Keratinocyte (primary cell): Measurements from ENCODE around the gene MSANTD3. TPM values are rescaled to one million over a fixed set of nuclear protein-coding genes. Genes with fewer than 3 reads are reported as not detected.

Experiments
- DNase-seq: peaks from one replicate; pipeline ENCODE4 v3.0.0-alpha.2; 2011; ENCODE audit warnings: low read depth, missing footprints, low spot score
- FAIRE-seq: peaks from 2 replicates; lab custom pipeline; 2011; peaks lifted over from hg19 to GRCh38; lab: Jason Lieb, UNC
- H2AFZ ChIP-seq: 2 replicates; pipeline ENCODE4 v1.6.0; 2012; ENCODE audit warnings: low read length, control low read depth, inconsistent platforms; ENCODE audit not compliant: control insufficient read depth
- H3K27ac ChIP-seq: 2 replicates; pipeline ENCODE4 v1.5.1; 2011; ENCODE audit warnings: low read length; ENCODE audit not compliant: control insufficient read depth, insufficient read depth
- H3K27me3 ChIP-seq: 3 replicates; pipeline ENCODE4 v1.6.0; 2011; ENCODE audit warnings: low read length; ENCODE audit not compliant: control insufficient read depth, insufficient read depth; ENCODE audit errors: extremely low read depth
- H3K36me3 ChIP-seq, 2 experiments: 2 replicates in 1 of 2; 3 replicates in 1 of 2; pipeline ENCODE4 v1.5.1; 2011; ENCODE audit warnings: low read length in 2 of 2, mild to moderate bottlenecking in 1 of 2; ENCODE audit not compliant: control insufficient read depth in 2 of 2, insufficient read depth in 2 of 2; ENCODE audit errors: extremely low read depth in 1 of 2
- H3K4me1 ChIP-seq: 3 replicates; pipeline ENCODE4 v1.5.1; 2011; ENCODE audit warnings: low read length; ENCODE audit not compliant: control insufficient read depth, insufficient read depth; ENCODE audit errors: extremely low read depth
- H3K4me2 ChIP-seq: 3 replicates; pipeline ENCODE4 v1.6.0; 2011; ENCODE audit warnings: low read depth, low read length; ENCODE audit not compliant: control insufficient read depth, insufficient read depth; ENCODE audit errors: extremely low read depth
- H3K4me3 ChIP-seq, 3 experiments: fragments of 200-600 bp in 1 of 3; sonication (generic) in 1 of 3; 2 replicates in 2 of 3; 3 replicates in 1 of 3; pipeline ENCODE4 v1.5.1; 2011 to 2016; ENCODE audit warnings: low read length in 3 of 3, mild to moderate bottlenecking in 3 of 3, control low read depth in 2 of 3, inconsistent platforms in 1 of 3, low read depth in 1 of 3, mixed read lengths in 1 of 3, mixed run types in 1 of 3, moderate library complexity in 1 of 3; ENCODE audit not compliant: control insufficient read depth in 2 of 3, insufficient read depth in 2 of 3; ENCODE audit errors: extremely low read depth in 1 of 3
- H3K79me2 ChIP-seq: 2 replicates; pipeline ENCODE4 v1.6.0; 2012; ENCODE audit warnings: low read length; ENCODE audit not compliant: control insufficient read depth, insufficient read depth
- H3K9ac ChIP-seq: 3 replicates; pipeline ENCODE4 v1.6.0; 2011; ENCODE audit warnings: low read length; ENCODE audit not compliant: control insufficient read depth, insufficient read depth; ENCODE audit errors: extremely low read depth
- H3K9me1 ChIP-seq: 3 replicates; pipeline ENCODE4 v1.6.0; 2011; ENCODE audit warnings: low read length; ENCODE audit not compliant: control insufficient read depth, insufficient read depth; ENCODE audit errors: extremely low read depth
- H3K9me3 ChIP-seq: 2 replicates; pipeline ENCODE4 v1.5.1; 2012; ENCODE audit warnings: low read depth, low read length; ENCODE audit not compliant: control insufficient read depth
- H4K20me1 ChIP-seq: 3 replicates; pipeline ENCODE4 v1.6.0; 2011; ENCODE audit warnings: low read length; ENCODE audit not compliant: control insufficient read depth, insufficient read depth; ENCODE audit errors: extremely low read depth
- CTCF ChIP-seq, 3 experiments: IDR thresholded peaks in 1 of 3; conservative IDR thresholded peaks in 1 of 3; optimal IDR thresholded peaks in 1 of 3; 2 replicates in 2 of 3; 3 replicates in 1 of 3; pipeline versions ENCODE3 to v1.5.1; 2011; ENCODE audit warnings: low read length in 3 of 3, mild to moderate bottlenecking in 3 of 3, moderate library complexity in 2 of 3, control low read depth in 1 of 3, inconsistent platforms in 1 of 3; ENCODE audit not compliant: insufficient read depth in 2 of 3; ENCODE audit errors: extremely low read depth in 1 of 3
- EZH2 ChIP-seq: IDR thresholded peaks from one replicate; pipeline ENCODE4 v1.6.1; 2012; ENCODE audit warnings: inconsistent platforms, mild to moderate bottlenecking, low read length, moderate library complexity
- dilution Hi-C: fragments of 300-500 bp; cut with MboI; formaldehyde crosslinking; loops from one replicate; pipeline ENCODE4 v1.7.0; 2020; ENCODE audit warnings: low sequenced_read_pairs; ENCODE audit not compliant: extremely low pct_ligation_motif_present
- polyA plus RNA-seq, 5 experiments: library from polyadenylated mRNA; depleted of rRNA in 3 of 5; stranded (reverse) in 3 of 5; stranded (forward) in 1 of 5; unstranded in 1 of 5; fragments of >200 nt; gene quantifications; 1 replicate in 1 of 5; 2 replicates in 3 of 5; 3 replicates in 1 of 5; pipeline versions ENCODE4 v1.2.1 to v1.2.3, GENCODE V29; 2011 to 2012; ENCODE audit warnings: missing spikeins in 2 of 5, low read depth in 1 of 5, low replicate concordance in 1 of 5

Gene MSANTD3
- polyA plus RNA-seq, 1 donor (not counting 4 experiments of a cell fraction or from before 2014, with no cell fraction given), result 50.7 TPM

- TF ChIP-seq EZH2 (no peak), CTCF (optimal IDR thresholded peaks at IDR 0.05 in 1 of 3, IDR thresholded peaks at IDR 0.05 in 1 of 3, conservative IDR thresholded peaks at IDR 0.05 in 1 of 3; ENCODE audit: extremely low read depth in 1 of 3, insufficient read depth in 2 of 3, low read length in 3 of 3) (no peak)
- Histone ChIP-seq H3K4me3 (no peak overlapping the region), H3K9me3 (no peaks in the 10 kb centered on the region), H3K4me2 (no peak overlapping the region), H3K79me2 (peaks cover 61% of the 10 kb centered on the region), H4K20me1 (no peaks in the 10 kb centered on the region), H3K4me1 (no peaks in the 10 kb centered on the region), H3K27me3 (no peaks in the 10 kb centered on the region), H3K9me1 (no peaks in the 10 kb centered on the region), H2AFZ (no peak overlapping the region), H3K36me3 (peaks cover 14 to 23% of the 10 kb centered on the region in 2 experiments), H3K27ac (no peak overlapping the region), H3K9ac (no peak overlapping the region)
- no peak for DNase-seq
- FAIRE-seq, result no peak
- dilution Hi-C loops, result no loop called here
Observed at GRCh38 chr9:100445903-100446549, 19.1 kb downstream of the MSANTD3 start.

- no peaks in the 10 kb centered on the region for H3K4me1 ChIP-seq
- peaks cover 51% of the 10 kb centered on the region for H3K79me2 ChIP-seq
- no peaks in the 10 kb centered on the region for H3K9me1 ChIP-seq
- H3K27me3 ChIP-seq, result no peaks in the 10 kb centered on the region
- no peaks in the 10 kb centered on the region for H3K9me3 ChIP-seq
- TF ChIP-seq CTCF (optimal IDR thresholded peaks at IDR 0.05 in 1 of 3, IDR thresholded peaks at IDR 0.05 in 1 of 3, conservative IDR thresholded peaks at IDR 0.05 in 1 of 3; ENCODE audit: extremely low read depth in 1 of 3, insufficient read depth in 2 of 3, low read length in 3 of 3) (no peak), EZH2 (no peak)
- no peak overlapping the region for H3K4me2 ChIP-seq
- H3K4me3 ChIP-seq, result no peak overlapping the region
- dilution Hi-C loops, result no loop called here
- H3K36me3 ChIP-seq, result peaks cover 20 to 24% of the 10 kb centered on the region in 2 experiments
- no peak overlapping the region for H2AFZ ChIP-seq
- H3K9ac ChIP-seq, result no peak overlapping the region
- H4K20me1 ChIP-seq, result no peaks in the 10 kb centered on the region
- FAIRE-seq (no peak), DNase-seq (no peak)
- H3K27ac ChIP-seq, result no peak overlapping the region
Observed at GRCh38 chr9:100447041-100447440, 20.1 kb downstream of the MSANTD3 start.
